ENCODE results near the gene SRGN.

The SRGN gene

GRCh38 chr10:69061305-69062161 is 26.4 kb upstream of the SRGN start:
- DNase-seq: peak; percentile 75

GRCh38 chr10:69062901-69063300 is 25.0 kb upstream of the SRGN start:
- no peak for DNase-seq

GRCh38 chr10:69064762-69065328 is 23.1 kb upstream of the SRGN start:
- DNase-seq: no peak

GRCh38 chr10:69065406-69066361 is 22.2 kb upstream of the SRGN start:
- no peak for DNase-seq

- DNase-seq: no peak
Measured at GRCh38 chr10:69067189-69067588, 20.7 kb upstream of the SRGN start.

GRCh38 chr10:69068549-69068948 is 19.4 kb upstream of the SRGN start:
- DNase-seq: no peak

GRCh38 chr10:69069090-69070042 is 18.5 kb upstream of the SRGN start:
- DNase-seq: no peak

GRCh38 chr10:69070951-69071350 is 17.0 kb upstream of the SRGN start:
- DNase-seq: no peak

GRCh38 chr10:69071610-69072009 is 16.3 kb upstream of the SRGN start:
- no peak for DNase-seq

GRCh38 chr10:69073026-69073425 is 14.9 kb upstream of the SRGN start:
- no peak for DNase-seq

GRCh38 chr10:69073736-69074364 is 14.1 kb upstream of the SRGN start:
- DNase-seq: no peak

- no peak for DNase-seq
Measured at GRCh38 chr10:69074532-69074931, 13.4 kb upstream of the SRGN start.

GRCh38 chr10:69075431-69075830 is 12.5 kb upstream of the SRGN start:
- no peak for DNase-seq

- no peak for DNase-seq
Measured at GRCh38 chr10:69078311-69078710, 9.6 kb upstream of the SRGN start.

GRCh38 chr10:69080226-69080625 is 7.7 kb upstream of the SRGN start:
- no peak for DNase-seq

GRCh38 chr10:69086001-69086509 is 1.8 kb upstream of the SRGN start:
- no peak for DNase-seq

- DNase-seq: no peak
Measured at GRCh38 chr10:69088471-69088769, 517 bp downstream of the SRGN start.

GRCh38 chr10:69088801-69089501 is 1.0 kb downstream of the SRGN start:
- DNase-seq: no peak

GRCh38 chr10:69089638-69090599 is 2.0 kb downstream of the SRGN start:
- no peak for DNase-seq

GRCh38 chr10:69090685-69091084 is 2.8 kb downstream of the SRGN start:
- DNase-seq: no peak
